PC-9 (cell line): ENCODE results near the gene NUB1. TPM values are rescaled to one million over a fixed set of nuclear protein-coding genes. Genes with fewer than 3 reads are reported as not detected.

Experiments
- BruUV-seq: library from RNA; stranded (reverse); fragments of 400-500 nt; replicated peaks from 2 replicates; lab custom pipeline; 2021; lab: Mats Ljungman, UMichigan
- CTCF ChIA-PET: fragments of 300-600 bp; sonication (Branson Sonifier 250); formaldehyde crosslinking; loops from one replicate; lab custom pipeline; 2022; ENCODE audit warnings: antibody characterized with exemption; lab: Charles Lee
- POLR2A ChIA-PET: fragments of 300-600 bp; sonication (Branson Sonifier 250); formaldehyde crosslinking; loops from one replicate; lab custom pipeline; 2022; ENCODE audit warnings: antibody characterized with exemption; ENCODE audit not compliant: unreplicated experiment; lab: Charles Lee
- DNase-seq, 2 experiments: peaks; one replicate each; pipeline versions ENCODE4 v3.0.0 to v3.0.0-alpha.2; 2015 to 2022; ENCODE audit warnings: mixed read lengths in 1 of 2
- H2AFZ ChIP-seq: fragments of 200-600 bp; sonication (generic); 2 replicates; pipeline ENCODE4 v1.8.1; 2017; ENCODE audit warnings: antibody characterized with exemption
- H3F3A ChIP-seq: fragments of 200-600 bp; sonication (generic); 2 replicates; pipeline ENCODE4 v1.8.1; 2017; ENCODE audit warnings: antibody characterized with exemption, mild to moderate bottlenecking, low read depth; ENCODE audit not compliant: insufficient read depth
- H3K27ac ChIP-seq: fragments of 200-600 bp; sonication (generic); 2 replicates; pipeline ENCODE4 v1.6.1; 2016; ENCODE audit warnings: mixed run types
- H3K27me3 ChIP-seq: fragments of 200-600 bp; sonication (generic); 2 replicates; pipeline ENCODE4 v1.6.1; 2016; ENCODE audit warnings: low read depth, mixed run types; ENCODE audit not compliant: insufficient read depth
- H3K36me3 ChIP-seq: fragments of 200-600 bp; sonication (generic); 2 replicates; pipeline ENCODE4 v1.6.1; 2016; ENCODE audit warnings: low read depth, mixed run types
- H3K4me1 ChIP-seq: fragments of 200-600 bp; sonication (generic); replicated peaks from 2 replicates; pipeline ENCODE4 v1.6.1; 2016; ENCODE audit warnings: mixed run types; ENCODE audit not compliant: insufficient read depth
- H3K4me2 ChIP-seq: fragments of 200-600 bp; sonication (generic); 2 replicates; pipeline ENCODE4 v1.6.1; 2017; ENCODE audit warnings: mixed run types
- H3K4me3 ChIP-seq: fragments of 200-600 bp; sonication (generic); 2 replicates; pipeline ENCODE4 v1.6.1; 2016; ENCODE audit warnings: mixed run types
- H3K79me2 ChIP-seq: fragments of 200-600 bp; sonication (generic); 2 replicates; pipeline ENCODE4 v1.6.1; 2017; ENCODE audit warnings: low read depth, mixed run types
- H3K9me2 ChIP-seq: fragments of 200-600 bp; sonication (generic); 2 replicates; pipeline ENCODE4 v1.8.1; 2017; ENCODE audit warnings: mild to moderate bottlenecking; ENCODE audit not compliant: insufficient read depth
- H3K9me3 ChIP-seq: fragments of 200-600 bp; sonication (generic); 2 replicates; pipeline ENCODE4 v1.8.1; 2016; ENCODE audit warnings: low read depth; ENCODE audit not compliant: insufficient read depth
- H4K20me1 ChIP-seq: fragments of 200-600 bp; sonication (generic); 2 replicates; pipeline ENCODE4 v1.8.1; 2017; ENCODE audit not compliant: insufficient read depth
- EZH2 ChIP-seq: fragments of 200-600 bp; sonication (generic); IDR thresholded peaks from 2 replicates; pipeline ENCODE4 v1.8.0; 2017; ENCODE audit warnings: antibody characterized with exemption, low read depth
- intact Hi-C: fragments of 100-400 bp; cut with micrococcal nuclease; formaldehyde crosslinking; loops from one replicate; pipeline ENCODE4 v1.10.0; 2022; ENCODE audit not compliant: unreplicated experiment
- total RNA-seq: library from RNA; stranded (reverse); gene quantifications from 2 replicates; pipeline ENCODE4 v1.2.3, GENCODE V29; 2021
- TF ChIP-seq, protein P1 (sequence below): fragments of 200-600 bp; sonication (generic); conservative IDR thresholded peaks from 2 replicates; pipeline ENCODE4 v1.6.1; 2017; ENCODE audit warnings: mixed run types, antibody characterized with exemption, mild to moderate bottlenecking, moderate library complexity

The NUB1 gene
- total RNA-seq, 1 experiment from 2014 or later, result 80.6 TPM

DNA sequence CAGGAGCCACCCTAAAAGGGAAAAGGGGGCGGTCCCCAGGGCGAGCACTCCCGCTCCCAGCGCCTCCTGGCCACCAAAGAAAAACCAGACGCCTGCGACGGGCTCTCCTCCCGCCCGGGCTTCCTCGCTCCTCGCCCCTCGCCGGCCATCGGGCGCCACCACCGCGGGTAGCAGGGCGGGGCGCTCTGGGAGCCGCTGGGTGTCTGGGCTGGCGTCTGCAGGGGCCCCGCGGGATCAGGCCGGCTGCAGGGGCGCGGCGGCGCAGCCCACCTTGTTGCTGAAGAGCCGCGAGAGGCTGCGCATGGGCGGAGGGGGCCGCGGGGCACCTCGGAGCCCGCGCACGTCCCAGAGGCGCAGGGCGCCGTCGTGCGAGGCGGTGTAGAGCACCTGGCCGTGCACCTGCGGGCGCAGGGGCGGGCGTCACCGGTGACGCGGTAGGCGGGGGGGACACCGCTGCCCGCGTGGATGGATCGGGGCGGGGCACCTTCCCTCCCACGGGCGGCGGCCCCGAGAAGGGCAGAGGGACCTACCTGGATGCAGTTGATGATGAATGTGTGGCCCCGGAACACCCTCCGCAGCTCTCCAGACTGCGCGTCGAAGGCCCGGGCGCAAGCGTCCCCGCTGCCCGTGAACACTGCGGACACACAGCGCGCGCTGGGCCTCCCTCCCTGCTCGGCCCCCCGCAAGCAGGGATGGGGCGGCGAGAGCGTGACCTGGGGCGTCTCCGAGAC lies 39.9 kb downstream of the NUB1 start:
- DNase-seq, result no peak
- H3K4me1 ChIP-seq, result peaks cover 4% of the 10 kb centered on the region
- no peaks in the 10 kb centered on the region for H3K9me2 ChIP-seq
- no peak overlapping the region for H3K27ac ChIP-seq
- no peak overlapping the region for H2AFZ ChIP-seq
- H3K79me2 ChIP-seq, result no peaks in the 10 kb centered on the region
- H3F3A ChIP-seq, result peaks cover 5% of the 10 kb centered on the region; the same call in 1 of the 2 replicates
- no peaks in the 10 kb centered on the region for H3K27me3 ChIP-seq
- BruUV-seq, result no TSS peak
- peaks cover 4% of the 10 kb centered on the region; the same call in 1 of the 2 replicates for H4K20me1 ChIP-seq
- ChIA-PET POLR2A (no interaction called here), CTCF (no interaction called here)
- intact Hi-C loops, result no loop called here
- TF ChIP-seq, protein P1, sequence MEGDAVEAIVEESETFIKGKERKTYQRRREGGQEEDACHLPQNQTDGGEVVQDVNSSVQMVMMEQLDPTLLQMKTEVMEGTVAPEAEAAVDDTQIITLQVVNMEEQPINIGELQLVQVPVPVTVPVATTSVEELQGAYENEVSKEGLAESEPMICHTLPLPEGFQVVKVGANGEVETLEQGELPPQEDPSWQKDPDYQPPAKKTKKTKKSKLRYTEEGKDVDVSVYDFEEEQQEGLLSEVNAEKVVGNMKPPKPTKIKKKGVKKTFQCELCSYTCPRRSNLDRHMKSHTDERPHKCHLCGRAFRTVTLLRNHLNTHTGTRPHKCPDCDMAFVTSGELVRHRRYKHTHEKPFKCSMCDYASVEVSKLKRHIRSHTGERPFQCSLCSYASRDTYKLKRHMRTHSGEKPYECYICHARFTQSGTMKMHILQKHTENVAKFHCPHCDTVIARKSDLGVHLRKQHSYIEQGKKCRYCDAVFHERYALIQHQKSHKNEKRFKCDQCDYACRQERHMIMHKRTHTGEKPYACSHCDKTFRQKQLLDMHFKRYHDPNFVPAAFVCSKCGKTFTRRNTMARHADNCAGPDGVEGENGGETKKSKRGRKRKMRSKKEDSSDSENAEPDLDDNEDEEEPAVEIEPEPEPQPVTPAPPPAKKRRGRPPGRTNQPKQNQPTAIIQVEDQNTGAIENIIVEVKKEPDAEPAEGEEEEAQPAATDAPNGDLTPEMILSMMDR, result no peak
- no peak for TF ChIP-seq EZH2
- no peak overlapping the region for H3K4me2 ChIP-seq
- no peaks in the 10 kb centered on the region for H3K36me3 ChIP-seq
- no peaks in the 10 kb centered on the region for H3K9me3 ChIP-seq
- H3K4me3 ChIP-seq, result no peak overlapping the region

DNA sequence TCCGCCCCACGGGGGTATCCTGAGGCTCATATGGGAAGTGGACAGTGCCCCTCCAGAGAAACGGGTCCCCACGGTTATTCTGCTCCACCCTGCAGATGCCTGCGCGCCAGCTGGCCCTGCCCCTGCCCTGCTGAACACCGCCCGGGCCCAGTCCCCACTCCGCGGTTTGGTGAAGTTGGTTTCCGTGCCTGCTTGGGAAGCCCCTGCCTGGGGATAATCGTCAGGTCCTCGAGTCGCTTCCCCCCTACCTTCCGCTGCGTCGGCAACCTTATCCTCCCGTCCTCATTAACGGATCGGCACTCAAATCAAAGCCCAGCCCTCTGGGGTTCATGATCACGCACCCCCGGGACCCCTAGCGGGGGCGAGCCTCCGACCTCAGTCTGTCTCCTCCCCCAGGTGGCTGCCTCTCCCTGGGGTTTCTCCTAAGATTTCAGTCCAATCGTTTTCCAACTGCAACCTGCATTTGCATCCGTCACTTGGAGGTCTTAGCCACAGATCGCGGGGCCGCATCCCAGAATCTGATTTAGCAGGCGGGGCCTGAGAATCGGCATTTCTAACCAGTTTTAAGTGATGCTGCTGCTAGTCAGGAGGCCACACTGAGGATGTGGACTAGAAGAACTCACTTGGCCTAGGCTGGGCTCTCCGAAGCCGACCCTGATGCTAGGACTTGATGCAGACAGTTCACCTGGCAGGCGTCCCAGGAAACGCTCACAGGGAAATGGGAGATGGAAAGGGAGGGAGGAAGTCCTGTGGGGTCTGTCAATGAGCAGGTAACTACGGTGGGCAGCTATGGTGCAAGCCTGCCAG lies 40.7 kb downstream of the NUB1 start:
- BruUV-seq, result no TSS peak
- Histone ChIP-seq H3K4me3 (no peak overlapping the region), H2AFZ (no peak overlapping the region), H3K4me1 (peaks cover 8% of the 10 kb centered on the region), H3F3A (peaks cover 5% of the 10 kb centered on the region; the same call in 1 of the 2 replicates), H3K9me3 (no peaks in the 10 kb centered on the region), H3K27me3 (no peaks in the 10 kb centered on the region), H4K20me1 (peaks cover 4% of the 10 kb centered on the region; the same call in 1 of the 2 replicates), H3K4me2 (no peak overlapping the region), H3K9me2 (no peaks in the 10 kb centered on the region), H3K79me2 (no peaks in the 10 kb centered on the region), H3K27ac (no peak overlapping the region), H3K36me3 (no peaks in the 10 kb centered on the region)
- ChIA-PET CTCF (no interaction called here), POLR2A (no interaction called here)
- intact Hi-C loops, result no loop called here
- no peak for DNase-seq
- TF ChIP-seq, protein P1, result no peak
- TF ChIP-seq EZH2, result no peak

GRCh38 chr7:151383638-151384351 lies 42.2 kb downstream of the NUB1 start:
- no peaks in the 10 kb centered on the region for H3K79me2 ChIP-seq
- BruUV-seq, result no TSS peak
- H3K4me1 ChIP-seq, result peaks cover 8% of the 10 kb centered on the region
- DNase-seq, result no peak
- intact Hi-C loops, result no loop called here
- H3K4me2 ChIP-seq, result no peak overlapping the region
- no peaks in the 10 kb centered on the region for H3K36me3 ChIP-seq
- no peak overlapping the region for H3K27ac ChIP-seq
- no peak overlapping the region for H3K4me3 ChIP-seq
- H3K9me2 ChIP-seq, result no peaks in the 10 kb centered on the region
- CTCF ChIA-PET, result interaction anchor here (0.6 kb wide), 1 partner anchor 34 kb away, joined by 5 read pairs; no protein-coding TSS in a partner anchor
- no peaks in the 10 kb centered on the region for H4K20me1 ChIP-seq
- no peaks in the 10 kb centered on the region for H3K27me3 ChIP-seq
- POLR2A ChIA-PET, result interaction anchor here (0.7 kb wide), 1 partner anchor 317 kb away, joined by 7 read pairs; no protein-coding TSS in a partner anchor
- peaks cover 5% of the 10 kb centered on the region; the same call in 1 of the 2 replicates for H3F3A ChIP-seq
- no peak for TF ChIP-seq EZH2
- TF ChIP-seq, protein P1, result no peak
- no peak overlapping the region for H2AFZ ChIP-seq
- no peaks in the 10 kb centered on the region for H3K9me3 ChIP-seq
